H1 (cell line): ENCODE results near the gene TEDC1. TPM values are rescaled to one million over a fixed set of nuclear protein-coding genes. Genes with fewer than 3 reads are reported as not detected.

ENCODE experiments used
- CTCF ChIA-PET: fragments of 300-600 bp; sonication (Branson Sonifier 250); formaldehyde crosslinking; loops from one replicate; lab custom pipeline; 2021; ENCODE audit not compliant: partially characterized antibody; lab: Charles Lee
- POLR2A ChIA-PET: fragments of 300-600 bp; sonication (Branson Sonifier 250); formaldehyde crosslinking; loops from one replicate; lab custom pipeline; 2021; ENCODE audit warnings: inconsistent platforms; ENCODE audit not compliant: partially characterized antibody; lab: Charles Lee
- DNase-seq, 2 experiments: peaks; one replicate each; pipeline versions ENCODE4 v3.0.0 to v3.0.0-alpha.2; 2010 to 2022; ENCODE audit warnings: low spot score in 2 of 2, low read depth in 1 of 2, mixed read lengths in 1 of 2
- FAIRE-seq: peaks from 2 replicates; lab custom pipeline; 2011; peaks lifted over from hg19 to GRCh38; lab: Jason Lieb, UNC
- H2AFZ ChIP-seq: 2 replicates; pipeline ENCODE4 v1.8.1; 2012; ENCODE audit warnings: low read length, inconsistent platforms
- H2AK5ac ChIP-seq: 2 replicates; pipeline ENCODE4 v1.6.1; 2013; ENCODE audit warnings: low read depth, low read length
- H2BK120ac ChIP-seq: replicated peaks from 2 replicates; pipeline ENCODE3; 2013; ENCODE audit warnings: low read depth, low read length, inconsistent platforms
- H2BK12ac ChIP-seq: 2 replicates; pipeline ENCODE4 v1.6.1; 2013; ENCODE audit warnings: low read depth, low read length
- H2BK15ac ChIP-seq: 2 replicates; pipeline ENCODE4 v1.6.1; 2013; ENCODE audit warnings: low read length
- H2BK20ac ChIP-seq: 2 replicates; pipeline ENCODE4 v1.6.1; 2013; ENCODE audit warnings: low read length
- H2BK5ac ChIP-seq: 2 replicates; pipeline ENCODE4 v1.6.1; 2013; ENCODE audit warnings: low read depth, low read length
- H3K14ac ChIP-seq: 2 replicates; pipeline ENCODE4 v1.6.1; 2013; ENCODE audit warnings: inconsistent platforms; ENCODE audit not compliant: insufficient read length
- H3K18ac ChIP-seq: 2 replicates; pipeline ENCODE4 v1.6.1; 2013; ENCODE audit warnings: low read length; ENCODE audit errors: extremely low read depth
- H3K23ac ChIP-seq: 2 replicates; pipeline ENCODE4 v1.6.1; 2013; ENCODE audit warnings: inconsistent platforms; ENCODE audit not compliant: insufficient read length
- H3K23me2 ChIP-seq: 2 replicates; pipeline ENCODE4 v1.6.1; 2013; ENCODE audit warnings: low read depth, low read length
- H3K27ac ChIP-seq: 2 replicates; pipeline ENCODE4 v1.6.1; 2011; ENCODE audit warnings: low read depth, low read length, inconsistent platforms
- H3K27me3 ChIP-seq, 4 experiments: replicated peaks in 1 of 4; 1 replicate in 1 of 4; 2 replicates in 3 of 4; pipeline versions ENCODE4 v1.6.1 to v1.8.1; 2011 to 2013; ENCODE audit warnings: low read length in 3 of 4, mild to moderate bottlenecking in 3 of 4, inconsistent platforms in 2 of 4, mixed read lengths in 2 of 4, moderate library complexity in 1 of 4; ENCODE audit not compliant: control insufficient read depth in 3 of 4, insufficient read depth in 3 of 4; ENCODE audit errors: extremely low read depth in 1 of 4
- H3K36me3 ChIP-seq, 4 experiments: 2 replicates each; pipeline versions ENCODE4 v1.6.1 to v1.8.1; 2011 to 2013; ENCODE audit warnings: mild to moderate bottlenecking in 4 of 4, low read length in 3 of 4, moderate library complexity in 2 of 4, control low read depth in 1 of 4, inconsistent platforms in 1 of 4; ENCODE audit not compliant: insufficient read depth in 4 of 4, control insufficient read depth in 2 of 4
- H3K4ac ChIP-seq: replicated peaks from 2 replicates; pipeline ENCODE3; 2013; ENCODE audit warnings: low read length, low read depth, mixed read lengths, inconsistent platforms; ENCODE audit not compliant: insufficient read length
- H3K4me1 ChIP-seq, 4 experiments: replicated peaks in 1 of 4; 1 replicate in 1 of 4; 2 replicates in 3 of 4; pipeline versions ENCODE4 v1.6.1 to v1.8.1; 2011 to 2013; ENCODE audit warnings: low read length in 3 of 4, inconsistent platforms in 2 of 4, mixed read lengths in 1 of 4; ENCODE audit not compliant: insufficient read depth in 4 of 4, control insufficient read depth in 3 of 4
- H3K4me2 ChIP-seq, 2 experiments: 2 replicates each; pipeline versions ENCODE4 v1.6.1 to v1.8.1; 2011 to 2013; ENCODE audit warnings: low read depth in 2 of 2, low read length in 2 of 2, control low read depth in 1 of 2, inconsistent platforms in 1 of 2, mild to moderate bottlenecking in 1 of 2; ENCODE audit not compliant: insufficient read depth in 1 of 2
- H3K4me3 ChIP-seq, 4 experiments: fragments of 200-600, 300-600 bp in 1 of 4; sonication (generic), shearing (Covaris generic), sonication (Bioruptor Twin) in 1 of 4; 2 replicates each; pipeline versions ENCODE4 v1.5.1 to v1.8.1; 2011 to 2016; ENCODE audit warnings: low read length in 4 of 4, low read depth in 3 of 4, control low read depth in 2 of 4, inconsistent platforms in 2 of 4, mild to moderate bottlenecking in 2 of 4, mixed read lengths in 1 of 4, moderate library complexity in 1 of 4; ENCODE audit not compliant: insufficient read depth in 2 of 4; ENCODE audit errors: extremely low read depth in 1 of 4
- H3K56ac ChIP-seq: replicated peaks from 2 replicates; pipeline ENCODE3; 2013; ENCODE audit warnings: low read depth, mild to moderate bottlenecking, mixed read lengths, low read length, inconsistent platforms; ENCODE audit not compliant: insufficient read length
- H3K79me1 ChIP-seq: 2 replicates; pipeline ENCODE4 v1.6.1; 2013; ENCODE audit warnings: low read depth, low read length, control low read depth
- H3K79me2 ChIP-seq, 2 experiments: 2 replicates each; pipeline versions ENCODE4 v1.6.1 to v1.8.1; 2012 to 2013; ENCODE audit warnings: low read length in 2 of 2, mild to moderate bottlenecking in 2 of 2, inconsistent platforms in 1 of 2; ENCODE audit not compliant: insufficient read depth in 2 of 2, control insufficient read depth in 1 of 2
- H3K9ac ChIP-seq, 4 experiments: replicated peaks in 1 of 4; 1 replicate in 1 of 4; 2 replicates in 3 of 4; pipeline versions ENCODE4 v1.6.1 to v1.8.1; 2011 to 2013; ENCODE audit warnings: low read depth in 3 of 4, low read length in 3 of 4, control low read depth in 2 of 4, mild to moderate bottlenecking in 2 of 4, moderate library complexity in 2 of 4, inconsistent platforms in 1 of 4; ENCODE audit errors: extremely low read depth in 1 of 4
- H3K9me3 ChIP-seq, 2 experiments: 2 replicates each; pipeline versions ENCODE4 v1.6.1 to v1.8.1; 2012 to 2013; ENCODE audit warnings: mild to moderate bottlenecking in 2 of 2, moderate library complexity in 2 of 2, control low read depth in 1 of 2, inconsistent platforms in 1 of 2, low read depth in 1 of 2, low read length in 1 of 2, mixed read lengths in 1 of 2; ENCODE audit not compliant: insufficient read depth in 2 of 2
- H4K20me1 ChIP-seq, 2 experiments: replicated peaks in 1 of 2; 2 replicates each; pipeline versions ENCODE3 to v1.8.1; 2011 to 2013; ENCODE audit warnings: inconsistent platforms in 2 of 2, low read length in 2 of 2, mild to moderate bottlenecking in 1 of 2; ENCODE audit not compliant: insufficient read depth in 2 of 2, control insufficient read depth in 1 of 2
- H4K5ac ChIP-seq: 2 replicates; pipeline ENCODE4 v1.6.1; 2013; ENCODE audit warnings: low read length, low read depth, mixed read lengths, inconsistent platforms; ENCODE audit not compliant: insufficient read length
- H4K8ac ChIP-seq: 2 replicates; pipeline ENCODE4 v1.8.0; 2013; ENCODE audit warnings: mild to moderate bottlenecking, moderate library complexity, low read length, inconsistent platforms; ENCODE audit not compliant: insufficient read depth; ENCODE audit errors: extremely low read depth
- H4K91ac ChIP-seq: replicated peaks from 2 replicates; pipeline ENCODE3; 2013; ENCODE audit warnings: low read length, mixed read lengths, inconsistent platforms; ENCODE audit not compliant: insufficient read length
- CHD2 ChIP-seq: IDR thresholded peaks from 2 replicates; pipeline ENCODE4 v1.6.1; 2012; ENCODE audit warnings: low read length, improper control_type of control experiment
- JUN ChIP-seq: IDR thresholded peaks from 2 replicates; pipeline ENCODE4 v1.6.1; 2011; ENCODE audit warnings: low read depth, mild to moderate bottlenecking, improper control_type of control experiment, low read length
- MAX ChIP-seq: IDR thresholded peaks from 2 replicates; pipeline ENCODE4 v1.6.1; 2012; ENCODE audit warnings: inconsistent platforms
- POLR2AphosphoS5 ChIP-seq: IDR thresholded peaks from 2 replicates; pipeline ENCODE4 v1.6.1; 2011; ENCODE audit warnings: low read depth, low read length
- RFX5 ChIP-seq: IDR thresholded peaks from 2 replicates; pipeline ENCODE4 v1.6.1; 2011; ENCODE audit warnings: low read depth, low read length, improper control_type of control experiment, borderline replicate concordance
- SIN3A ChIP-seq, 2 experiments: IDR thresholded peaks in 1 of 2; conservative IDR thresholded peaks in 1 of 2; 2 replicates each; pipeline ENCODE4 v1.6.1; 2011 to 2012; ENCODE audit warnings: low read length in 2 of 2, improper control_type of control experiment in 1 of 2, low read depth in 1 of 2, mild to moderate bottlenecking in 1 of 2
- WGBS, 2 experiments: shearing (Covaris generic) in 1 of 2; methylation state at CpG; one replicate each; pipeline versions ENCODE4 v1.1.6 to v1.1.7; 2013 to 2015; ENCODE audit warnings: low lambda C conversion rate in 2 of 2, mixed read lengths in 2 of 2, inconsistent platforms in 1 of 2, low coverage in 1 of 2, missing lambda C conversion rate in 1 of 2; ENCODE audit not compliant: insufficient replicate concordance in 2 of 2, insufficient coverage in 1 of 2, insufficient read length in 1 of 2; ENCODE audit errors: extremely low coverage in 1 of 2, missing lambda C conversion rate in 1 of 2; 5-methylcytosine and 5-hydroxymethylcytosine counted together
- polyA plus RNA-seq, 7 experiments: library from polyadenylated mRNA; depleted of rRNA in 3 of 7; stranded (reverse) in 5 of 7; unstranded in 2 of 7; fragments of >200 nt in 5 of 7; fragments of 200-250 nt in 2 of 7; gene quantifications; 1 replicate in 5 of 7; 2 replicates in 1 of 7; 4 replicates in 1 of 7; pipeline versions ENCODE4 v1.2.1 to v1.2.3, GENCODE V29; 2011 to 2013; ENCODE audit warnings: missing spikeins in 2 of 7, mixed read lengths in 2 of 7
- total RNA-seq: library from RNA; stranded (reverse); fragmentation: NEBNext Ultra II Directional; extraction: Animal tissue kit (Norgen Biotek cat#: 25700); gene quantifications from 2 replicates; pipeline ENCODE4 v1.2.1, GENCODE V29; 2021

Gene TEDC1
- total and polyA plus RNA-seq, 2 of the 8 experiments (the other 6 are each of a cell fraction or from before 2014, with no cell fraction given) = 5.6 to 14.8 TPM

DNA sequence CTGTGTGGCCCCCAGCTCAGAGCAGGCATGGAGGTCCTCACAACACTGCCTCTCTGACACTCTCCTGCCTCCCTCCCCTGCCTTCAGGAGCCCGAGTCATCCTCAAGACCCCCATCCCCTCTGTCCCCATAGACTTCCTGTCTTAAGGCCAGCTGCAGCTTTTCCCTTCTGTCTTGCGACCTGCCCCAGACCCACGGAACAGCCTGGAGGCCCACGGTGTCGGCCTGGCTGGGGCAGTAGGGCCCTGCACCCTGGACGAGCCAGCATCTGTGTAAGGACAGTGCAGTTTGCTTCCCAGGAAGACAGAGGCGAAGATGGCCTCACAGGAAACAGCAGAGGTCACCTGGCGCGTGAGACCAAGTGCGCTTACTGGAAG, 9.7 kb downstream of the TEDC1 start:
- Histone ChIP-seq H3K4ac (no peak overlapping the region), H4K5ac (no peak overlapping the region), H3K4me3 (no peak overlapping the region), H2BK20ac (no peak overlapping the region), H3K23me2 (no peaks in the 10 kb centered on the region), H3K23ac (no peak overlapping the region), H2BK12ac (no peak overlapping the region), H3K4me2 (no peak overlapping the region), H2AK5ac (no peak overlapping the region), H3K14ac (no peak overlapping the region), H3K79me2 (no peaks in the 10 kb centered on the region), H2BK5ac (no peak overlapping the region), H2BK120ac (no peak overlapping the region), H3K79me1 (no peaks in the 10 kb centered on the region), H2BK15ac (no peak overlapping the region), H3K56ac (no peak overlapping the region), H4K91ac (no peak overlapping the region), H3K4me1 (peaks cover 0 to 3% (median 0%) of the 10 kb centered on the region in 4 experiments; a peak in 2 of 7 replicates), H3K9me3 (no peaks in the 10 kb centered on the region), H3K9ac (no peak overlapping the region), H3K18ac (no peak overlapping the region), H4K20me1 (peaks cover 0 to 2% of the 10 kb centered on the region in 2 experiments), H4K8ac (no peak overlapping the region; the same call in 1 of the 2 replicates), H2AFZ (no peak overlapping the region), H3K27ac (no peak overlapping the region), H3K27me3 (no peaks in the 10 kb centered on the region), H3K36me3 (no peaks in the 10 kb centered on the region)
- POLR2A ChIA-PET = interaction anchor here (1.4 to 1.7 kb wide), 2 partner anchors 43 to 53 kb away, joined by 3 to 4 read pairs; no protein-coding TSS in a partner anchor
- FAIRE-seq = no peak
- 89% methylated on average over 10 of the region's 10 CpGs; no CpG with 5 or more reads in 1 of the 2 experiments for WGBS, 2 experiments
- CTCF ChIA-PET = interaction anchor here (1.3 kb wide), 1 partner anchor 14 kb away, joined by 5 read pairs; the partner anchor contains the start of gene CRIP1
- DNase-seq = no peak
- TF ChIP-seq SIN3A (conservative IDR thresholded peaks at IDR 0.05 in 1 of 2, IDR thresholded peaks at IDR 0.05 in 1 of 2; ENCODE audit: low read depth in 1 of 2, low read length in 2 of 2) (no peak), MAX (no peak), JUN (no peak), POLR2AphosphoS5 (0 out of 2 replicates have a peak, but pooled peaks have one; percentile 15), RFX5 (no peak), CHD2 (no peak)
